Activated T-cell treated with anti-CD3 and anti-CD28 coated beads, Interleukin-2, amount 50 U/mL, for 24 hours (primary cell): Measurements from ENCODE around the gene CAT.
A peak's percentile ranks its signal among the peaks of the same experiment; 100 is the strongest.

Experiments
- DNase-seq: peaks from one replicate; pipeline ENCODE4 v3.0.0-alpha.2; 2020
- H3K27ac Mint-ChIP-seq: 2 replicates; pipeline ENCODE4 v1.8.0; 2020; ENCODE audit warnings: mild to moderate bottlenecking, mixed read lengths
- H3K27me3 Mint-ChIP-seq: 2 replicates; pipeline ENCODE4 v1.8.0; 2020; ENCODE audit warnings: mixed read lengths
- H3K36me3 Mint-ChIP-seq: 2 replicates; pipeline ENCODE4 v1.8.0; 2020; ENCODE audit warnings: low read depth, mixed read lengths
- H3K4me1 Mint-ChIP-seq: 2 replicates; pipeline ENCODE4 v1.8.0; 2020; ENCODE audit warnings: low read depth, mixed read lengths
- H3K4me3 Mint-ChIP-seq: 2 replicates; pipeline ENCODE4 v1.8.0; 2020; ENCODE audit warnings: mild to moderate bottlenecking, moderate library complexity, mixed read lengths
- H3K9me3 Mint-ChIP-seq: 2 replicates; pipeline ENCODE4 v1.8.0; 2020; ENCODE audit warnings: mixed read lengths

Gene CAT

DNA sequence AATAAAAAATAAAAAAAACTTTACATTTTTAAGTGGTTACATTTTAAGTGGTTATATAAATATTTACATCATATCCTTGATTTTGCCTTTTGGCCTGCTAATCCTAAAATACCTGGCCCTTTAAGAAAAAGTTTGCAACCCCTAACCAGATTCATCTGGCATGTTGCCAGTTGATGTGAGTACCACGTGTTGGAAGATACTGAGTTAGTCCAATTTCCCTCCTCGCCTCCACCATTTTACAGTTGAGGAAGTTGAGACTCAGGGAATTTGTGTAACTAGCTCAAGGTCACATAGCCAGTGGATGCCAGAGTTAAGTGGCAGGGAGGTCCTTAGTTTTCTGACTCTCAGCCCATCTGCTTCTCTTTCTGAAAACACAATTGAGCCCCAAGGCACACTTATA, 69.8 kb downstream of the CAT start:
- no peaks in the 10 kb centered on the region for H3K9me3 Mint-ChIP-seq
- no peak overlapping the region for H3K27ac Mint-ChIP-seq

DNA sequence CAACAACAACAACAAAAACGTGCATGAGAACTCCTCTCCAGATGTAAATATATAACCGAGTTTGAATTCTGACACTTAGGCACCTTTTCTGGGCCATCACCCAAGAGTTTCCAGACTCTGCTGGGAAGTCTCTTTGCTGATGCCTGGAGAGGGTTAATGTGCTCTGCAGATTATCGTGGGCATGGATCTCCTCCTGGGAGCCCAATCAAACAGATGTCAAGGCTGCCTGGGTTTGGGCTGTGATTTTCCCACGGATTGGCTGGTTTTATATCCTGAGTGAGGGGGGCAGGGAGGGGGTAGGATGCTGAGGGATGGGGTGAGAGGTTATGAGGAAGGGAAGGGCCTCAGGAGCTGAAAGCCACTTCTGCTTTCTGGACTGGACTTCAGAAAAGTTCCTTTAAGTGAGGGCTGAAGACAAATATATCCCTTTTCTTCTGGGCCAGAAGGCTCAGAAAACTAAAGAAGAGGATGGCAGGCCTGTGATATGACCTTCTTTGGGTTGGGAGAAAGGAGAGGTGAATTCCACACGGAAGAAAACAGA, 70.7 kb downstream of the CAT start:
- no peaks in the 10 kb centered on the region for H3K9me3 Mint-ChIP-seq
- no peaks in the 10 kb centered on the region for H3K36me3 Mint-ChIP-seq
- no peak for DNase-seq
- no peak overlapping the region for H3K4me3 Mint-ChIP-seq
- H3K4me1 Mint-ChIP-seq: no peaks in the 10 kb centered on the region
- H3K27me3 Mint-ChIP-seq: no peaks in the 10 kb centered on the region
- no peak overlapping the region for H3K27ac Mint-ChIP-seq

More for the DNA sequence above, 69.8 kb downstream of the CAT start:
- no peaks in the 10 kb centered on the region for H3K27me3 Mint-ChIP-seq
- DNase-seq: no peak
- H3K4me3 Mint-ChIP-seq: no peak overlapping the region
- no peaks in the 10 kb centered on the region for H3K4me1 Mint-ChIP-seq
- H3K36me3 Mint-ChIP-seq: no peaks in the 10 kb centered on the region

DNA sequence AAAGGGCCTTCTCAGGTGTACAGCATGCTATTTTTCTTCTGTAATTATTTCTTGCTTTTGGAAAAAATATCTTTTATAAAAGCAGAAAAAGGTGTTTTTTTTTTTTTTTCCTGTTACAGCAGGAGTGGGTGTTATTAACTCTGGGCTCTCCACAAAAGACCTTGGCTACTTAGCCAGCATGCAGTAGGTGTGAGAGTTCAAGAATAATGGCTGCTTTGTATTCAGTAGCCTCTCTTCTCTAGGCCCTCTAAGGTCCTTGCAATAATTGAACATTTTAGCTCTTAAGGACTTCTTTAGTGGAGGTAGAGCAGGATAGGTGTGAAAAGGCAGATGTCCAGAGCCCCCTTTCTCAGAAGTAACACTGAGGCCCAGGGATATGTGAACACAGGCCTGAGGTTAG, 71.5 kb downstream of the CAT start:
- H3K9me3 Mint-ChIP-seq: no peaks in the 10 kb centered on the region
- DNase-seq: no peak
- H3K36me3 Mint-ChIP-seq: no peaks in the 10 kb centered on the region
- H3K4me1 Mint-ChIP-seq: no peaks in the 10 kb centered on the region
- H3K4me3 Mint-ChIP-seq: no peak overlapping the region
- H3K27me3 Mint-ChIP-seq: no peaks in the 10 kb centered on the region
- H3K27ac Mint-ChIP-seq: no peak overlapping the region

DNA sequence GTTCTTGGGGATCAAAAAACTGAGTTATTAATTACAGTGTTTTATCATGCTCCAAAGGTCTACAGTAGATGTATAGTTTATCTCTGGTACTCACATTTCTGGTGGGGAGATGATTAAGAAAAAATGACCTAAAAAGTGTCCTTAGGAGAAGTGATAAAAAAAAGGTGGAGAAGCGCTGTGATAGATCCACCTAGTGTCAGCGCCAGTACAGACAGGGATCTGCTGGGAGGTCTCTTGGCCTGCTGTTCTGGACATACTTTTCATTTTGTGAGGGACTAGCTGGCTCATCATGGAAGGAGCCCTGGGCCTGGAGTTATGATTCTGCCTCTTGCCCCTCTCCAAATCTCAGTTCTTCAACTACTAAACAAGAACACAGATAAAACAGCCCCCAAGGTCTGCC, 71.9 kb downstream of the CAT start:
- Mint-ChIP-seq H3K36me3 (no peaks in the 10 kb centered on the region), H3K27ac (no peak overlapping the region), H3K9me3 (no peaks in the 10 kb centered on the region), H3K27me3 (no peaks in the 10 kb centered on the region), H3K4me3 (no peak overlapping the region), H3K4me1 (no peaks in the 10 kb centered on the region)
- no peak for DNase-seq

DNA sequence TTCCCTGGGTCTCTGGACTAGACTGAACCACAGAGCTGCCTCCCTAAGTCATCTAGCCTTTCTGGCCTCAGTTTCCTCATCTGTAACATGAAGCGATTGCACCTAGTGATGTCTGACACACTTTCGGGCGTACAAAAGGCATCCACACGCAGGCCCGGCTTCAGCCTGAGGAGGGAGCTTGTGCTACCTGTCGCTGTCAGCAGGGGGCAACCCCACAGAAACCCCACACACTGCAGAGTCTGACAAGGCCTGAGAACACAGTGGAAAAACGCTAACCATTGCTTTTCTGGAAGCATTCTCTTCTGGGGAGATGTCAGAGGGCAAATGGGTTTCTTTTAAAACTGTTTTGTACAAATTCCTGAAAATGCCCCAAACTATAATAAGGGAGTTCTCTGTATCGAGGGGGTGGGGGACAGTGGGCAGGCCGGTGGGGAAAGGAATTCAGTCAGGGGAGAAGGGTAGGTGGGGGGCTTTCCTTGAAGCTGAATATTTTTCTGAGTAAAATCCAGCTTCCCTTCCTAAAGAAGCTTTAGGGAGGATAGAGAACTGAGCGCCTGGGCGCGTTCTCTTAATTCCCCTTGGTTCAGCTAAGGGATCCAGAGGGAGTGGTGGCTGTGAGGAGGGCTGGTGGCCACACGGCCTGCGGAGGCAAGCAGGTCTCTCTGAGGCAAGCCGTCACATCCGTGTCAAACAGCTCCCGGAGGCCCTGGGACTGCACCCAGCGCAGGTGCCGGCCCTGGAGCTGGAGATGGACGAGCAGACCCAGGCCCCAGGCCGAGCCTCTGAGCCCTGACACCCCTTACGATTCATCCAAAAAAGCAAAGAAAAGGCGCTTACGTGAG, 74.3 kb downstream of the CAT start:
- no peak overlapping the region for H3K4me3 Mint-ChIP-seq
- H3K36me3 Mint-ChIP-seq: no peaks in the 10 kb centered on the region
- no peaks in the 10 kb centered on the region for H3K4me1 Mint-ChIP-seq
- H3K27ac Mint-ChIP-seq: no peak overlapping the region
- H3K9me3 Mint-ChIP-seq: no peaks in the 10 kb centered on the region
- DNase-seq: peak; percentile 71
- no peaks in the 10 kb centered on the region for H3K27me3 Mint-ChIP-seq

DNA sequence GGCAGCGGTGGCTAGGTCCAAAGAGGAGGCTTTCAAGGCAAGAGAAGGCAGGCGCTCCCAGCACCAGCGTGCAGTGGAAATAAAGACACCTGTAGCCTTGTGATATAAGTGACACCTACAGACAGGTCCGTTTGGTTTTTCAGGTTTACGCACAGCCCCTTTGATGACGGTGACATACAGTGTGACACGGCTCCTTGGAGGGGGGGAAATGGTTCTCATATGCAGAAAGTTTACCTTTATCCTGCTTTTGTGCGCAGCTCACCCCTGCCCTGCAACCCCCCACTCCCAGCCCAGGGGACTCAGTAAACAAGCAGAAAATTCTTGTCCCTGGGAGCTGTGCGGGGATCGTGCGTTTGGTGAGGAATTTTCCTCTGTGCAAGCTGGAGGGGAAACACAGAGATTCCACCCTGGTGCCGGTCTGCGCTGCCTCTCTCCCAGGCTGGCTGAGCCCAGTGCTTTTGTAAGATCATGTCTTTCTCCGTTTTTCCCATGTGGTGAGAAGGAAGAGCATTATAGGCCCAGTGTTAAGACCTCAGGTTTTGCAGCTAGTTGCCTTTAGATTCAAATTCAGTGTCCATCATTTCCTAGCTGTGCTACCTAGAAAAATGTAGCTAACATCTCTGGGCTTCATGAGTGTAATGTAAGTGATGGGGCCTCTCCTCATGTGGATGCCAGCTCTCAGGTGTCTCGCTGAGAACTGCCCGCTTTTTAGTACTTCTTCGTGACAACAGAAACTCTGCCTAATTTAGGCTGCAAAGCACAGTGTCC, 75.1 kb downstream of the CAT start, which contains the start of gene ELF5:
TSS of gene ELF5 (minus strand) at position 113 of the 768 bp plus-strand sequence. CDS start 8,045 bp downstream, outside the sequence.
- Mint-ChIP-seq H3K27ac (no peak within 1 kb of the TSS), H3K36me3 (no peaks in the 10 kb centered on the region), H3K9me3 (no peaks in the 10 kb centered on the region), H3K4me1 (no peaks in the 10 kb centered on the region), H3K4me3 (no peak within 1 kb of the TSS), H3K27me3 (no peaks in the 10 kb centered on the region)
- DNase-seq: no peak

DNA sequence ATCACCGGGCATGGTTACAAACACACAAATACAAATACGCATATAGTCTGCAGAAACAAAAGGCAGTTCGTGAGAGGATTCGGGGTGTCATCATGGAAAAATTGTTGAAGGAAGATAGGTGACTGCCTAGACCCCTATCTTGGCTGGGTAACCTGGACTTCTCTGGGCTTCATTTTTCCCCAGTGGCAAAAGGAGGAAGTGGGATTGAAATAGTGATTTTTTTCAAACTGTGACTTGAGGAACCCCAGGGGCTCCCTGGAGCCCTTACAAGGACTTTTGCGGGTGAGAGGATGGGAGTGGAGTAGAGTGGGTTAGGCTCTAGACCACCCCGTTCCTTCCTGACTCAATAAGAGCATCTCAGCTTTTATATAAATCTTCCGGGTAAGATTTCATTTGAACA, 75.9 kb downstream of the CAT start:
- DNase-seq: no peak
- Mint-ChIP-seq H3K4me3 (no peak overlapping the region), H3K9me3 (no peaks in the 10 kb centered on the region), H3K27ac (no peak overlapping the region), H3K27me3 (no peaks in the 10 kb centered on the region), H3K4me1 (no peaks in the 10 kb centered on the region), H3K36me3 (no peaks in the 10 kb centered on the region)

DNA sequence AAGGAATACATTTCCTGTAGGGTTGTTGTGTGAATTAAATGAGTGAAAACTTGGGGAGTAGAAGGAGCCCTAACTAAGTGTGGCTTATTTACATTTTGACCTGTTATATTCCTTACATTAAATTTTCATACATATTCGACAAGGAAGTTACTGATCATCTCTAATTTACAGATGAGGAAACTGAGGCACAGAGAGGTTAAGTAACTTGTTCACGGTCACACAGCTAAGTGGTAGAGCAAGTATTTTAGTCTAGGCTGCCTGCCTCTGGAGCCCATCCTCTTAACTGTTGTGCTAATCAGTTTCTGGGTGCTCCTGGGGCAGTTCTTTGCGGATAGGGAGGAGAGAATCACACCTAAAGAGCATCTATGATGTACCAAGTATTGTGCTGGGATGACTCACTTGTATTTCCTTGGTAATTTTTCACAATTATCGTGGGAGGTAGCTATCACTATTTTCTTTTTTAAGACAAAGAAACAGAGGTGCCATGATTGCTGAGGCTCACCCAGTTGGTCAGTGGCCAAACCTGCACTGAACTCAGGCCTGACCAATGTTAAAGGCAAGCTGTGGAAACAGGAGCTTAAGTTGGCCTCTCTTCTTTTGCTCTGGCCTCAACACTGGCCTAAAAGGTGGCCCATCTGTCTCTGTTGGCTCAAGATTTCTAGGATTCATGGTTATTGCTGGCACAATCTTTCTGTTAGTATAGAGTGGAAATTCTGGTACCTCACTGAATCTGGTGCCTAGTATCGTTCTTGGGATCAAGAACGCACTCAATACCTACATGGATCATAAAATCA, 77.7 kb downstream of the CAT start:
- H3K36me3 Mint-ChIP-seq: no peaks in the 10 kb centered on the region
- no peaks in the 10 kb centered on the region for H3K9me3 Mint-ChIP-seq
- DNase-seq: no peak
- H3K4me3 Mint-ChIP-seq: no peak overlapping the region
- no peak overlapping the region for H3K27ac Mint-ChIP-seq
- H3K4me1 Mint-ChIP-seq: no peaks in the 10 kb centered on the region
- H3K27me3 Mint-ChIP-seq: no peaks in the 10 kb centered on the region

DNA sequence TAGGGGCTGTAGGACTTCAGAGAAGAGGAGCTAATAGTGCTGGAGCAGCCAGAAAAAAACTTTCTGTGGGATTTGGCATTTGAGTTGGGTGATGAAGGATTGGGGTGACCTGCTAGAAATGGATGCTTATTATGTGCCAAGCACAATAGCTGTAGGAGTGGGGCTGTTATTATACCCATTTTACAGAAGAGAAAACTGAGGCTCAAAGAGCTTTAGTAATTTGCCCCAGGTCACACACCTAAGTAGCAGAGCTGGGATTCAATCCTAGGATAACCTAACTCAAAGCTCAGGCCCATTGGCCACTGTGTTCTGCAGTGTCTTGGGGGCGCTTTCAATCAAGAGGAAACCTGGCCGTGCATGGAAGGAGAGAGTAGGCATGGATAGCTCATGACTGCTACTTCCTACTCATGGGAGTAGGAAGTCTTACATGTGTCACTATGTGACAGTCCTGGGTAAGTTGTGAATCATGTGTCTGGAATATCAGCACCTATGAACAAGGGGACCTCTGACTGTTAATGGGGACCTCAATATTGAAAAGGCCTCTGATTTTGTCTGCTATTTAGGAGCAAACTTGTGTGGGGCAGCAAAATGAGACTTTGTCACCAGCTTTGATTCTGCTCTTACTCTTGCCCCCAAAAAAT, 81.0 kb downstream of the CAT start:
- Mint-ChIP-seq H3K27ac (no peak overlapping the region), H3K27me3 (no peaks in the 10 kb centered on the region), H3K4me1 (no peaks in the 10 kb centered on the region), H3K9me3 (no peaks in the 10 kb centered on the region), H3K36me3 (no peaks in the 10 kb centered on the region), H3K4me3 (no peak overlapping the region)
- DNase-seq: no peak

DNA sequence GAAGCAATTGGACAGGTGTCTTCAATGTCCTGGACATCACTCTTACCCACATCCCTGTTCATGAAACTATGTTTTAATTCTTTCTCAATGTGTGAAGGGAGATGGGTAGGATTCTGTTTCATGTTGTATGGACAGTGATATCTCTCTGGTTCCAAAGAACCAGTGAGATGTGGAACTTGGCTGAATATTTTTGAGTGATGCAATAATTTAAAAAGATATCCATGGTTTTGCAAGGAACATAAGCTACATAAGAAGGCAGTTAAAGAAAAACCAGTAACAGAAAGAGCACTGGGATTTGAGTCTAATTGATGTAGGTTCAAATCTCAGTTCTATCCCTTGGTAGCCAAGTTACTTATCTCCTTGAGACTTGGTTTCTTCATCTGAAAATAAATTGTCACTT, 82.5 kb downstream of the CAT start:
- no peaks in the 10 kb centered on the region for H3K36me3 Mint-ChIP-seq
- H3K4me3 Mint-ChIP-seq: no peak overlapping the region
- H3K4me1 Mint-ChIP-seq: no peaks in the 10 kb centered on the region
- peaks cover 2% of the 10 kb centered on the region for H3K27me3 Mint-ChIP-seq
- H3K27ac Mint-ChIP-seq: no peak overlapping the region
- no peaks in the 10 kb centered on the region for H3K9me3 Mint-ChIP-seq
- no peak for DNase-seq
